GM12878 (cell line): Measurements from ENCODE around the gene SKIC8. TPM values are rescaled to one million over a fixed set of nuclear protein-coding genes. Genes with fewer than 3 reads are reported as not detected.

Experiments
- ATAC-seq: fragments of 200-7000 bp; cut with Tn5 transposase; 3 replicates; pipeline ENCODE4 v1.9.1; 2020; ENCODE audit warnings: mild to moderate bottlenecking, moderate library complexity
- BruUV-seq: library from RNA; stranded (reverse); fragments of 400-500 nt; replicated peaks from 2 replicates; lab custom pipeline; 2021; lab: Mats Ljungman, UMichigan
- CTCF ChIA-PET: fragments of 300-600 bp; sonication (Branson Sonifier 250); formaldehyde crosslinking; extraction: SDS; loops from one replicate; lab custom pipeline; 2021; ENCODE audit warnings: inconsistent platforms; lab: Yijun Ruan, JAX
- POLR2A ChIA-PET: fragments of 350-600 bp; formaldehyde crosslinking; extraction: SDS; loops from one replicate; lab custom pipeline; 2021; ENCODE audit warnings: inconsistent platforms; lab: Charles Lee
- RAD21 ChIA-PET: fragments of 300-600 bp; sonication (Branson Sonifier 250); formaldehyde crosslinking; loops from one replicate; lab custom pipeline; 2023; ENCODE audit warnings: antibody characterized with exemption; ENCODE audit not compliant: unreplicated experiment; lab: Charles Lee
- SMC1A ChIA-PET: fragments of 300-600 bp; sonication (Branson Sonifier 250); formaldehyde crosslinking; loops from one replicate; lab custom pipeline; 2023; ENCODE audit not compliant: unreplicated experiment, uncharacterized antibody; lab: Charles Lee
- DNase-seq: peaks from one replicate; pipeline ENCODE4 v3.0.0-alpha.2; 2011; ENCODE audit warnings: low read depth, low spot score
- FAIRE-seq: peaks from 3 replicates; lab custom pipeline; 2011; peaks lifted over from hg19 to GRCh38; lab: Jason Lieb, UNC
- H2AFZ ChIP-seq: 2 replicates; pipeline ENCODE4 v1.6.0; 2011; ENCODE audit warnings: low read depth, low read length, control low read depth; ENCODE audit not compliant: control insufficient read depth
- H3K27ac ChIP-seq: 2 replicates; pipeline ENCODE4 v1.5.1; 2011; ENCODE audit warnings: control low read depth; ENCODE audit not compliant: control insufficient read depth, insufficient read depth
- H3K27me3 ChIP-seq, 2 experiments: replicated peaks in 1 of 2; 2 replicates each; pipeline versions ENCODE4 v1.6.0 to v1.6.1; 2011; ENCODE audit warnings: low read length in 1 of 2; ENCODE audit not compliant: control insufficient read depth in 2 of 2, insufficient read depth in 2 of 2
- H3K36me3 ChIP-seq, 2 experiments: 2 replicates each; pipeline ENCODE4 v1.5.1; 2011; ENCODE audit warnings: low read length in 1 of 2; ENCODE audit not compliant: control insufficient read depth in 2 of 2, insufficient read depth in 2 of 2
- H3K4me1 ChIP-seq: 2 replicates; pipeline ENCODE4 v1.6.1; 2011; ENCODE audit warnings: mild to moderate bottlenecking, low read length, moderate library complexity, mixed read lengths; ENCODE audit not compliant: control insufficient read depth, insufficient read depth
- H3K4me2 ChIP-seq: 2 replicates; pipeline ENCODE4 v1.6.0; 2011; ENCODE audit warnings: control low read depth; ENCODE audit not compliant: control insufficient read depth, insufficient read depth
- H3K4me3 ChIP-seq: fragments of 200-600 bp; sonication (generic); 2 replicates; pipeline ENCODE4 v1.5.1; 2016
- H3K79me2 ChIP-seq: 2 replicates; pipeline ENCODE4 v1.6.0; 2011; ENCODE audit warnings: low read length; ENCODE audit not compliant: control insufficient read depth, insufficient read depth
- H3K9ac ChIP-seq: 2 replicates; pipeline ENCODE4 v1.8.0; 2011; ENCODE audit warnings: low read length, control low read depth, mixed read lengths; ENCODE audit not compliant: control insufficient read depth, insufficient read depth
- H3K9me3 ChIP-seq: replicated peaks from 3 replicates; pipeline ENCODE4 v1.5.1; 2011; ENCODE audit warnings: mild to moderate bottlenecking, low read length; ENCODE audit not compliant: control insufficient read depth, insufficient read depth
- H4K20me1 ChIP-seq: 2 replicates; pipeline ENCODE4 v1.6.0; 2011; ENCODE audit not compliant: control insufficient read depth, insufficient read depth
- BACH1 ChIP-seq: fragments of 450-650 bp; IDR thresholded peaks from 2 replicates; pipeline ENCODE4 v1.6.1; 2017; ENCODE audit warnings: mild to moderate bottlenecking, borderline replicate concordance
- BMI1 ChIP-seq: fragments of 450-650 bp; IDR thresholded peaks from 2 replicates; pipeline ENCODE4 v1.6.1; 2016; ENCODE audit warnings: mild to moderate bottlenecking, moderate library complexity, borderline replicate concordance
- CEBPB ChIP-seq, 2 experiments: fragments of 150-350 bp in 1 of 2; IDR thresholded peaks; 2 replicates each; pipeline ENCODE4 v1.6.1; 2012 to 2014; ENCODE audit warnings: low read depth in 2 of 2, low read length in 2 of 2, borderline replicate concordance in 1 of 2, inconsistent platforms in 1 of 2
- CREB1 ChIP-seq: IDR thresholded peaks from 2 replicates; pipeline ENCODE4 v1.6.1; 2012; ENCODE audit warnings: low read depth, mild to moderate bottlenecking, inconsistent platforms
- E4F1 ChIP-seq: fragments of 450-650 bp; IDR thresholded peaks from 2 replicates; pipeline ENCODE4 v1.6.1; 2018; ENCODE audit warnings: borderline replicate concordance, mild to moderate bottlenecking; ENCODE audit not compliant: partially characterized antibody
- FOXK2 ChIP-seq: fragments of 450-650 bp; IDR thresholded peaks from 2 replicates; pipeline ENCODE4 v1.6.1; 2017; ENCODE audit warnings: mild to moderate bottlenecking, moderate library complexity
- GATAD2B ChIP-seq: fragments of 450-650 bp; conservative IDR thresholded peaks from 2 replicates; pipeline ENCODE4 v1.6.1; 2017; ENCODE audit warnings: low read depth, mild to moderate bottlenecking, moderate library complexity
- KLF5 ChIP-seq: fragments of 450-650 bp; IDR thresholded peaks from 2 replicates; pipeline ENCODE4 v1.6.1; 2014; ENCODE audit warnings: mild to moderate bottlenecking; ENCODE audit not compliant: partially characterized antibody
- MTA3 ChIP-seq: IDR thresholded peaks from 2 replicates; pipeline ENCODE4 v1.6.1; 2012; ENCODE audit warnings: low read length, inconsistent platforms, borderline replicate concordance
- POLR2AphosphoS2 ChIP-seq: IDR thresholded peaks from 2 replicates; pipeline ENCODE4 v1.6.1; 2011; ENCODE audit warnings: low read depth, mild to moderate bottlenecking, low read length, improper control_type of control experiment, moderate library complexity
- POLR2AphosphoS5 ChIP-seq: IDR thresholded peaks from 2 replicates; pipeline ENCODE4 v1.6.1; 2011; ENCODE audit warnings: mild to moderate bottlenecking, low read length, inconsistent platforms
- RAD21 ChIP-seq: IDR thresholded peaks from 2 replicates; pipeline ENCODE4 v1.6.1; 2011; ENCODE audit warnings: mild to moderate bottlenecking, low read depth, low read length, moderate library complexity; ENCODE audit not compliant: insufficient read depth
- SRF ChIP-seq, 2 experiments: IDR thresholded peaks; 2 replicates each; pipeline ENCODE4 v1.6.1; 2011; ENCODE audit warnings: low read depth in 2 of 2, low read length in 2 of 2, mild to moderate bottlenecking in 1 of 2, moderate library complexity in 1 of 2
- TAF1 ChIP-seq: IDR thresholded peaks from 2 replicates; pipeline ENCODE4 v1.6.1; 2011; ENCODE audit warnings: mild to moderate bottlenecking, low read depth, low read length, borderline replicate concordance
- ZBTB33 ChIP-seq: fragments of 450-650 bp; IDR thresholded peaks from 2 replicates; pipeline ENCODE4 v1.6.1; 2017; ENCODE audit warnings: mild to moderate bottlenecking
- ZSCAN29 ChIP-seq: fragments of 450-650 bp; IDR thresholded peaks from 2 replicates; pipeline ENCODE4 v1.6.1; 2017; ENCODE audit warnings: mild to moderate bottlenecking, moderate library complexity
- WGBS: methylation state at CpG from one replicate; pipeline ENCODE4 v1.1.6; 2016; ENCODE audit warnings: low lambda C conversion rate; ENCODE audit not compliant: insufficient replicate concordance, insufficient coverage; ENCODE audit errors: missing lambda C conversion rate; 5-methylcytosine and 5-hydroxymethylcytosine counted together
- in situ Hi-C: fragments of 300-500 bp; cut with MboI; formaldehyde crosslinking; loops from 9 replicates; pipeline ENCODE4 v1.14.3; 2018; ENCODE audit warnings: mixed read lengths
- intact Hi-C: fragments of 100-400 bp; cut with micrococcal nuclease; formaldehyde crosslinking; loops from one replicate; pipeline ENCODE4 v1.14.2; 2022; ENCODE audit not compliant: unreplicated experiment
- polyA plus RNA-seq, 11 experiments: library from polyadenylated mRNA; depleted of rRNA in 4 of 11; unstranded in 6 of 11; stranded (reverse) in 5 of 11; fragments of >200 nt; fragmentation: Nextera tagmentation in 4 of 11; fragmentation: Illumina TruSeq in 1 of 11; extraction: Ambion mirVana in 4 of 11; extraction: Trizol in 1 of 11; gene quantifications; 1 replicate in 1 of 11; 2 replicates in 10 of 11; pipeline versions ENCODE4 v1.2.1 to v1.2.3, GENCODE V29; 2011 to 2016; ENCODE audit warnings: inconsistent platforms in 2 of 11, missing spikeins in 2 of 11, low read depth in 1 of 11
- total RNA-seq, 4 experiments: library from RNA; depleted of rRNA in 3 of 4; stranded (reverse); fragments of >200 nt in 3 of 4; fragmentation: Illumina TruSeq in 1 of 4; extraction: Trizol in 1 of 4; gene quantifications; 2 replicates each; pipeline versions ENCODE4 v1.2.1 to v1.2.3, GENCODE V29; 2013 to 2021

SKIC8 gene
- total and polyA plus RNA-seq, 10 of the 15 experiments (the other 5 are each of a cell fraction or from before 2014, with no cell fraction given) = 57.0 to 288 (median 128) TPM

- H3K27ac ChIP-seq = no peak overlapping the region
- H3K36me3 ChIP-seq = no peaks in the 10 kb centered on the region
- ChIA-PET POLR2A (no interaction called here), RAD21 (interaction anchor here (1.0 kb wide), 1 partner anchor 124 kb away, joined by 4 read pairs; no protein-coding TSS in a partner anchor), CTCF (interaction anchor here (0.9 to 1.4 kb wide), 2 partner anchors 42 to 111 kb away, joined by 3 to 6 read pairs; no protein-coding TSS in a partner anchor), SMC1A (interaction anchor here (1.7 to 2.0 kb wide), 3 partner anchors 41 to 123 kb away, joined by 5 to 7 read pairs (median 5); no protein-coding TSS in a partner anchor)
- no peaks in the 10 kb centered on the region for H3K9me3 ChIP-seq
- no peaks in the 10 kb centered on the region; a peak in 1 of 4 replicates for H3K27me3 ChIP-seq
- DNase-seq = no peak
- FAIRE-seq = no peak
- in situ Hi-C loops (no loop called here), intact Hi-C loops (no loop called here)
- no peak for TF ChIP-seq E4F1
- no peak for TF ChIP-seq TAF1
- no peak for TF ChIP-seq ZSCAN29
- no peak for TF ChIP-seq RAD21
- TF ChIP-seq POLR2AphosphoS5 = no peak
- no peak for TF ChIP-seq CEBPB (IDR thresholded peaks at IDR 0.05; ENCODE audit: borderline replicate concordance in 1 of 2, low read depth in 2 of 2, low read length in 2 of 2)
- TF ChIP-seq GATAD2B = no peak
- no peak for TF ChIP-seq ZBTB33
- TF ChIP-seq CREB1 = no peak
- no peak for TF ChIP-seq BMI1
- no peak for TF ChIP-seq POLR2AphosphoS2
- no peak for TF ChIP-seq FOXK2
- no peak for TF ChIP-seq BACH1
- TF ChIP-seq MTA3 = no peak
- TF ChIP-seq SRF (IDR thresholded peaks at IDR 0.05; ENCODE audit: low read depth in 2 of 2, low read length in 2 of 2) = no peak
- no peak for TF ChIP-seq KLF5
- BruUV-seq = no TSS peak
- H2AFZ ChIP-seq = no peak overlapping the region
- no peak overlapping the region for H3K4me2 ChIP-seq
- no peaks in the 10 kb centered on the region for H4K20me1 ChIP-seq
- H3K4me1 ChIP-seq = no peaks in the 10 kb centered on the region; the same call in 1 of the 2 replicates
- no peaks in the 10 kb centered on the region for H3K79me2 ChIP-seq
- WGBS = 46% methylated on average over 6 of the region's 6 CpGs
- no peak for ATAC-seq
- no peak overlapping the region for H3K9ac ChIP-seq
- no peak overlapping the region for H3K4me3 ChIP-seq
Observed at GRCh38 chr15:78237146-78237545, 62.3 kb downstream of the SKIC8 start.
